CD1c-positive myeloid dendritic cell (primary cell): ENCODE data around the gene PLA2G15.
"Not testable (repeated sequence)": the region's sequence is repeated elsewhere in the genome, so short reads cannot be mapped to it uniquely, and the experiment has no call there.

Experiments used
- DNase-seq: peaks from one replicate; pipeline ENCODE4 v3.0.0-alpha.2; 2016; ENCODE audit errors: extremely low spot score

PLA2G15 gene

GRCh38 chr16:68279726-68280558 lies 34.8 kb downstream of the PLA2G15 start:
- DNase-seq = peak; percentile 30

DNA sequence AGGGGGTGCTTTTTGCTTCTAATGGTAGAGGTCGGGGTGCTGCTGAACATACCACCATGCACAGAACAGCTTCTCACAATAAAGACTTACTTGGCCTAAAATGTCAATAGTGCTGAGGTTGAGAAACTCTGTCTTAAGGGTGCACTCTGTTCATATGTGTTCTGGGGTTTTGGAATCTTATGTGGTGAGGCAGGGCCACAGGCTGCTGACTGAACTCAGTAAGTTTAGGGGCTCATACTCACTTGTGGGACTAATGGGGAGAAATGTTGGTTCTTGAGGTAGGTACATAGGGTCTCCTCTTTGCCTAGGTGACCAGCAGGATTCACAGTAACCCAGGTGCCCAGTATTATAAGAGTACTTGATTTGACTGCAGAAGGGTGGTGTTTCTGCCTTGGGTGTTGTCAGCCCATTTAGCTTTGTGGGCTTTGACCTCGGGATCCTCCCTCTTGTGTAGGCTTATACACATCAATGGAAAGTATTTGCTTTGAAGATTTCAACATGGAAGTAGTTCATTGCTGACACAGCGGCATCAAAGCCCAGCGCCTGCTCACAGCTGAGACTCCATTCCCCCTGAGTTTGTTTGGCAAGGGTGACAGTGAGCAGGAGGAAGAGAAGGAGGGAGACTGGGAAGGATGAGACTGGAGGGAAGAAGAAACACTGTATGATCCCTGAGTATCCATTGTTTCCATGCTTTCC lies 36.3 kb downstream of the PLA2G15 start:
- DNase-seq = no peak

DNA sequence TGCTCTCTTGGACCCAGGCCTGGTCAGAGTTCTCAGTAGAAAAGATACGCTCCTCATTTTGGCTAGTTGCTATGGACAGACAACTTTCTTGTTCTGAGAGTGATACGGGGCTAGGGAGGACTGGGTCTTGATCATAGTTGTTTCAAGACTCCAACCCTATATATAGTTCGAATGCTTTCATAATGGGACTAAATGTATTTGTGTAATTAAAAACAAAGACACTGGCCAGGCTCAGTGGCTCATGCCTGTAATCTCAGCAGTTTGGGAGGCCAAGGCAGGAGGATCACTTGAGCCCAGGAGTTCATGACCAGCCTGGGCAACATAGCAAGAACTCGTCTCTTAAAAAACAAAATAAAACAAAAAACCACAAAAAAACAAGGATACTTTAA lies 36.9 kb downstream of the PLA2G15 start:
- DNase-seq = no peak

DNA sequence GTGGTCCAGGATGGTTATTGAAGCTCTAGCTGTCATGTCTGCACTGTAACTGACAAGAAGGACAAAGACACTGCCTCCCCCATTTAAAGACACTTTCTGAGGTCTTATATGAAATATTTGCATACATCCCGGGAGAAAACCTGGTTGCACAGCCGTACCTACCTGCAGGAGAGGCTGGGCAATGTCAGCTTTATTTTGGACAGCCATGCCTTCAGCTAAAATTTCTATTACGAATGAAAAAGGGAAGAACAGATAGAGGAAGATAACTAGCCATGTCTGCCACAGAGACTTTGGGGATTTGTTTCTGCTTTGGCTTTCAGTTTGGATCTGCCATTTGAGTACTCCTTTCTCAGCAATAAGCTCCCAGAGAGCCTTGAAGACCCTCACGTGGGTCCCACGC lies 38.2 kb downstream of the PLA2G15 start:
- DNase-seq = peak; percentile 32

GRCh38 chr16:68283801-68284598 lies 38.8 kb downstream of the PLA2G15 start:
- no peak for DNase-seq

DNA sequence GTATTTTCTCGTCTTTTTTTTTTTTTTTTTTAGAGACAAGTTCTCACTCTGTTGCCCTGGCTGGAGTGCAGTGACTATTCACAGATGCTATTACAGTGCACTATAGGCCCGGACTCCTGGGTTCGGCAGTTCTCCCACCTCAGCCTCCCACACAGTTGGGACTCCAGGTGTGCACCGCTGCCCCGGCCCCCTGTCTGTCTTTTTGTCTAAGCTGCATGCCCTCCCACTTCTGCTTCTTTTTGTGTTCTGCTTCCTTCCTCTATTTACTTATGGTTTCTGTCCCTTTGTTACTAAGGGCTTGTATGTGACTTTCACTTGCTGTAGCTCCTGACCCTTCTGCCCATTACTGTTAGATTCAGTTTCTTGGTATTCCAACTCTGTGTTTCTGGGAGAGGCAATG lies 39.7 kb downstream of the PLA2G15 start:
- peak; percentile 50 for DNase-seq

- DNase-seq = no peak
These were observed 40.5 kb downstream of the PLA2G15 start for GRCh38 chr16:68285683-68286082.

DNA sequence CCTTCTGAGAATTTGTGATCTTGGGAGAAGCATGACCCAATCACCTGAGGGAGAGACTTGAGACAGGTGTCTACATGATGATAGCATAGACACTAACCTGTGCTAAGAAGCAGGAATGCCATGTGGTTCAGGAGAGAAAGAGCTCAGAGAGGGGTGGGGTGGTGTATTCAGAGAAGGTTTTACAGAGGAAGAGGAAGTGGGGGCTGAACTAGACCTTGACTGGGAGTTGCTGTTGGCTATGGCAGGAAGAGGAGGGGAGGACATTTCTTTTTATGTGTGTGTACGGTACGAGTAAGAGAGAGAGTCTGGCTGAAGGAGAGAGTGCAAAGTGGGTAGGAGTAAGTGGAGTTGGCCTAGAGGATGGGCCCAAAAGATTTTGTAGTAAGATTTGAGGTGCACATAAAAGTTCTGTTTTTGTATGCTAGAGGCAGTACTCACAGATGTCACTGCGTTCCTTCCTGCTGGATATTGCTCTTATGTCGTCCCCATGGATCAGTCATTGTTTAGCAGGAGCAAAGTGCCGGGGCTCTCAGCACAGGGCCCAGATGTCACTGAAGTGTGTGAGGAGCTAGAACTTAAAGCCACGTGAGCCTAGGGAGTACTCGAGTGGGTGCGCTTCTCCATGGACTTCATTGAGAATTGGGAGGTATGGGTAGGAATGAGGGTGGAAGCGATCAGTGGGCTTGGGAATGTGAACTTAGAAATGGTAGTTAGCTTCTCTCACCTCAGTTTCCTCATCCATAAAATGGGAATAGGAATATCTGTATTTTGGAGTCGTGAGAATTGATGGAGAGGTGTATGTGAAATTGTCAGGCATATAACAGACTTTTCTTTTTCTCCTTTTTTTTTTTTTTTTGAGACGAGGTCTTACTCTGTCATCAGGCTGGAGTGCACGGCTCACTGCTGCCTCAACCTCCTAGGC lies 41.2 kb downstream of the PLA2G15 start:
- DNase-seq = peak; percentile 49

DNA sequence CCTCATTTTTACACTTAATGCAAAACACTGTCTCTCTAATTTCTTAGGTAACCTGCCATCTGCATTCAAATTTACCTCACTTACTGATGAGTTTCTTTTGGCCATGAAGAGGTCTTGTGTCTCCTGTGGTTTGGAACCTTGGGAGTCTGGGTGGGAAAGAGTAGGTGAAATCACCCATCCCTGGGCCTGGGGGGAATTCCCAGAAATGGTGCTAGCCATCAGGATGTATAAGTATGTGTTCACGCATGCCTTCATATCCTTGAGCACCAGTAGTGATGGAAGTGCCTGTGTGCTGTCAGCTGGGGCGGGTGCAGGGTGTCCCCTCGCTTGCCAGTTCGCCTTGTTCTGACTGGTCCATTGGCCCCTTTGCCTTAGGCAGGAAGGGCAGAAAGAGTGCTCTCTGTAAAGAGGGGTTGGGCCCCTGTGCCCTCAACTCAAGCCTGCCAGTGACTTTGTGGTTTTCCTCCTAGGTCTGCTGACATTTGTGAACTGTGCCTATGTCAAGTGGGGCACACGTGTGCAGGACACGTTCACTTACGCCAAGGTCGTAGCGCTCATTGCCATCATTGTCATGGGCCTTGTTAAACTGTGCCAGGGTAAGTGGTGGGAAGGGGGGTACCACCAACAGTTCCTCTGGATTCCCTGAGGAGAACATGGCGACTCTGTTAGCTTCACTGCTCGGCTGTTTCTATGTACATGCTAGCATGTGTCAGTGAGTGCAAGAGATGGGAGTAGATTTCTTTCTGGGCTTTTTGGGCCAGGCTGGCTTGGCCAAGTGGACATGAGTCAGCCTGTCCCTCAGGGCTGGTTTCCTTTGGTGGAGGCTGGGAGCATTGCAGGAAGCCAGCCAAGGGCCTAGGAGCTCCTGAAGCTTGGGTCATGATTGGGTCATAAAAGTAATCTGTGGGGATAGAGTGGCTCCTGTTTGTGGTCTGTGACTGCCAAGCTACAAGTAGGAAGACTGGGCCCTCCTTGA lies 42.4 kb downstream of the PLA2G15 start:
- no peak for DNase-seq

GRCh38 chr16:68288252-68288650 lies 43.1 kb downstream of the PLA2G15 start:
- no peak for DNase-seq

GRCh38 chr16:68288796-68289195 lies 43.6 kb downstream of the PLA2G15 start:
- not testable (repeated sequence) for DNase-seq

DNA sequence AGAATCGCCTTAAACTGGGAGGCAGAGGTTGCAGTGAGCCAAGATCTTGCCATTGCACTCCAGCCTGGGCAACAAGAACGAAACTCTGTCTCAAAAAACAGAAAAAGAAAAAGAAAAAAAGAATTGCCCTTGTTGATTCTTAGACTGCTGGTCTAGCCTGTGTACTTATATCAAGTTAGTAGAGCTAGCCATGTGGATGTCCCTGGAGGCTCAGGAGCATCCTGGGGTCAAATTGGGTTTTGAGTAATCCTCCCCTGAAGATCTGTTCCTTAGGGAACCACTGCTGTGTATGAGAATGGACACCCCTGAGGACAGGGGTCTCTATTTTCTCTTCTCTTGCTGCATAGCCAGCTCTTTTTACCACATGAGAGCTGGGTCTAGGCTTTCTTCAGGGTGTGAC lies 44.0 kb downstream of the PLA2G15 start:
- no peak for DNase-seq

DNA sequence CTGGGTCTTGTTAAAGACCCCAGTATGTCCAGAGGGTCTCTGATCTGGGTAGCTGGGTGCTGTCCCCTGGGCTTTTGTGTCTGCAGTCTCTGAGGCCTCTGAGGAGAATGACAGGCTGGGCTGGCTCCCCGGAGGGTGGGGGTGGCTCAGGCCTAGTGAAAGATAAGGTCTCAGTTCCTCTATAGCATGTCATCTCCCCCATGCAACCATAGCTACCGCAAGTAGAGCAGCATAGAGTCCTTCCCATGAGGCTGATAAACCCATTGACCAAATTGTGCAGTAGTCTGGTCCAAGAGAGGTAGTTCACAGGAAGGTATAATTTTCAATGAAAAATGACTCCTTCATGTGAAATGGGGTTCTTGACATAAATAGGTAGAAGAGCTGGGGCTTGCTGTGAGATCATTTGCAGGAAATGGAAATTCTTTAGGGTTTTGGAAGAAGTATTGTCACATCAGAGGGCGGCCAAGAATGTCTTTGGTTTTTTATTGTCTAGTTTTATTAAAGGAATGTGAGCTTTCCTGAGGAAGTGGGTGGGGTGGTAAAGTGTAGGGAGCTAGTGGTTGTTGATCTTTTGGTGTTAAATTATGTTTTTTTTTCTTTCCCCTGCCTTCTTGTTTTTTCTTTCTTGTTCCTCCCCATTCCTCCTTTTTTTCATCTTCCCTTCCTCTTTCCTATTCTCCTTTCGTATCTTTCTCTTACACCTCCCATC lies 44.6 kb downstream of the PLA2G15 start:
- DNase-seq = peak; percentile 75

GRCh38 chr16:68290450-68290849 lies 45.3 kb downstream of the PLA2G15 start:
- no peak for DNase-seq

GRCh38 chr16:68291227-68291626 lies 46.1 kb downstream of the PLA2G15 start:
- no peak for DNase-seq

DNA sequence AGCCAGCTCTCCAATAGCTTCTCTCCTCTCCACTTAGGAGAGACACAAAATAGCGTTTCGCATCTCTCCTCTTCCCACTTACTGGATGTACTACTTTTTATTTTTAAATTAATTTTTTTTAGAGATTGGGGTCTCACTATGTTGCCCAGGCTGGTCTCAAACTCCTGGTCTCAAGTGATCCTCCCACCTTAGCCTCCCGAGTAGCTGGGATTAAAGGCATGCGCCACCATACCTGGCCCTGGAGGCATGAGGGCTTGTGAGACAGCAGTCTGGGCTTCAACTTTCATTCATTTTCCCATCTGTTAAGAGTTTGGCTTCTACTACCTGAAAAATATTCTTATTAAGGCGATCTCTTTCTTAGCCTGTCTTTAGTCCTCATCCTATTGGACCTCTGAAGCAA lies 47.3 kb downstream of the PLA2G15 start:
- no peak for DNase-seq

- no peak for DNase-seq
These were observed 51.1 kb downstream of the PLA2G15 start for GRCh38 chr16:68296291-68296690.

- DNase-seq = peak; percentile 69
These were observed 51.5 kb downstream of the PLA2G15 start for GRCh38 chr16:68296693-68297092.

GRCh38 chr16:68297908-68298307 lies 52.7 kb downstream of the PLA2G15 start:
- DNase-seq = no peak
